ENCODE data around the gene PTPN23. TPM values are rescaled to one million over a fixed set of nuclear protein-coding genes. Genes with fewer than 3 reads are reported as not detected.

The PTPN23 gene
- total RNA-seq, 1 donor, result 30.0 TPM

DNA sequence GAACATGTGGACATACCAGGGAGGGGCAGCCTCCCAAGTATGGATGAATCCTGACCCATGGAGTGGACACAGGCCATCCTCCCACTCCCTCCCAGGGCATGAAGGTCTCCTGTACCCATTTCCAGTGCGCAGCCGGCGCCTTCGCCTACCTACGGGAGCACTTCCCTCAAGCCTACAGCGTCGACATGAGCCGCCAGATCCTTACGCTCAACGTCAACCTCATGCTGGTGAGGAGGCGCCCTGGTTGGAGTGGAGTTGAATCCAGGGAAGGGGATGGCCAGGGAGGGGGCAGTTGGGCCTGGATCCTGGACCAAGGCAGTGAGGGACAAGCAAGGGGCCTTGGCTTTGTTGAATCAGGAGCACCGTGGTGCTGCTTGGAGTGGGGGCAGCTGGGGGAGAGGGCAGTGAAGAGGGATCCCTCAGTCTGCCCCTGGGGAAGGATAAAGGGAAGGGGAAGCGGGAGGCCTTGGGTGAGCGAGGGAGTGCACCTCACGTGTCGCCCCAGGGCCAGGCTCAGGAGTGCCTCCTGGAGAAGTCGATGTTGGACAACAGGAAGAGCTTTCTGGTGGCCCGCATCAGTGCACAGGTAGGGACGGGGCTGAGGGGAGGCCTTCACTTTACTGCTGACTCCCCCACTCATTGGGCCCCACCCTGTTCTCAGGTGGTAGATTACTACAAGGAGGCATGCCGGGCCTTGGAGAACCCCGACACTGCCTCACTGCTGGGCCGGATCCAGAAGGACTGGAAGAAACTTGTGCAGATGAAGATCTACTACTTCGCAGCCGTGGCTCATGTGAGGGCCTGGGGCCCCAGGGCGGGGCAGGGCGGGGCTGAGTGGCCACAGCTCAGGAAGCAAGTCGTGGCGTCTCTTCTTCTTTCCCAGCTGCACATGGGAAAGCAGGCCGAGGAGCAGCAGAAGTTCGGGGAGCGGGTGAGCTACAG is 25.3 kb downstream of the PTPN23 start:
- no peak overlapping the region for H2AFZ ChIP-seq (ENCODE audit: low read length)

GRCh38 chr3:47406762-47407149 is 25.9 kb downstream of the PTPN23 start:
- H3K36me3 ChIP-seq (ENCODE audit: insufficient read depth, low read length), result peaks cover 28% of the 10 kb centered on the region
- H3K27me3 ChIP-seq (ENCODE audit: insufficient read depth, low read length), result no peaks in the 10 kb centered on the region
- H3K4me1 ChIP-seq (ENCODE audit: insufficient read depth, low read length), result peaks cover 15% of the 10 kb centered on the region
- DNase-seq (ENCODE audit: insufficient read length, low spot score, missing footprints), result no peak
- H3K27ac ChIP-seq (ENCODE audit: low read depth, low read length), result no peak overlapping the region
- H4K20me1 ChIP-seq (ENCODE audit: insufficient read depth, low read length), result peaks cover 16% of the 10 kb centered on the region
- H3K9me3 ChIP-seq (ENCODE audit: low read depth, low read length), result no peaks in the 10 kb centered on the region
- TF ChIP-seq CTCF (IDR thresholded peaks at IDR 0.05; ENCODE audit: extremely low read depth, low read depth, low read length), result no peak
- H2AFZ ChIP-seq (ENCODE audit: low read length), result no peak overlapping the region
- no peak overlapping the region for H3K4me3 ChIP-seq (ENCODE audit: insufficient read depth, low read length)
- no peak overlapping the region for H3K4me2 ChIP-seq (ENCODE audit: insufficient read depth, low read length)
- peaks cover 36% of the 10 kb centered on the region for H3K79me2 ChIP-seq (ENCODE audit: insufficient read depth, low read length)

More for the DNA sequence above, 25.3 kb downstream of the PTPN23 start:
- H3K9me3 ChIP-seq (ENCODE audit: low read depth, low read length), result no peaks in the 10 kb centered on the region
- H3K79me2 ChIP-seq (ENCODE audit: insufficient read depth, low read length), result peaks cover 42% of the 10 kb centered on the region
- H3K4me1 ChIP-seq (ENCODE audit: insufficient read depth, low read length), result peaks cover 15% of the 10 kb centered on the region
- DNase-seq (ENCODE audit: insufficient read length, low spot score, missing footprints), result no peak
- no peak for TF ChIP-seq CTCF (IDR thresholded peaks at IDR 0.05; ENCODE audit: extremely low read depth, low read depth, low read length)
- no peak overlapping the region for H3K27ac ChIP-seq (ENCODE audit: low read depth, low read length)
- H3K4me2 ChIP-seq (ENCODE audit: insufficient read depth, low read length), result no peak overlapping the region
- peaks cover 21% of the 10 kb centered on the region for H3K36me3 ChIP-seq (ENCODE audit: insufficient read depth, low read length)
- H3K27me3 ChIP-seq (ENCODE audit: insufficient read depth, low read length), result no peaks in the 10 kb centered on the region
- peaks cover 19% of the 10 kb centered on the region for H4K20me1 ChIP-seq (ENCODE audit: insufficient read depth, low read length)
- no peak overlapping the region for H3K4me3 ChIP-seq (ENCODE audit: insufficient read depth, low read length)

DNA sequence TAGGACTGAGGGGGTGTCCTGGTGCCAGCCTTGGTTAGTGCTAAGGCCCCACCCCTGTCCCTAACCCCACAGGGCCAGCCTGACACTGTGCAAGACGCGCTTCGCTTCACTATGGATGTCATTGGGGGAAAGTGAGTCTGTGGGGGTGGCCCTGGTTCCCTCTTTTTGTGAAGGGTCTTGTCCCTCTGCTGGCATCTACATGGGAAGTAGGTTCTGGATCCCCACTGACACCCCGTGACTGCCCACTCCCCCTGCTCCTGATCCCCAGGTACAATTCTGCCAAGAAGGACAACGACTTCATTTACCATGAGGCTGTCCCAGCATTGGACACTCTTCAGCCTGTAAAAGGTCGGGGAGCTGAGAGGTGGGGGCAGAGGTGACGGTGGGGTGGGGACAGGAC is 26.4 kb downstream of the PTPN23 start:
- Histone ChIP-seq H3K9me3 (ENCODE audit: low read depth, low read length) (no peaks in the 10 kb centered on the region), H2AFZ (ENCODE audit: low read length) (no peak overlapping the region), H3K27ac (ENCODE audit: low read depth, low read length) (no peak overlapping the region), H3K27me3 (ENCODE audit: insufficient read depth, low read length) (no peaks in the 10 kb centered on the region), H3K4me2 (ENCODE audit: insufficient read depth, low read length) (no peak overlapping the region), H3K4me1 (ENCODE audit: insufficient read depth, low read length) (peaks cover 15% of the 10 kb centered on the region), H3K36me3 (ENCODE audit: insufficient read depth, low read length) (peaks cover 32% of the 10 kb centered on the region), H3K4me3 (ENCODE audit: insufficient read depth, low read length) (no peak overlapping the region), H3K79me2 (ENCODE audit: insufficient read depth, low read length) (peaks cover 34% of the 10 kb centered on the region), H4K20me1 (ENCODE audit: insufficient read depth, low read length) (peaks cover 18% of the 10 kb centered on the region)
- no peak for TF ChIP-seq CTCF (IDR thresholded peaks at IDR 0.05; ENCODE audit: extremely low read depth, low read depth, low read length)
- DNase-seq (ENCODE audit: insufficient read length, low spot score, missing footprints), result peak; percentile 68

Measured in osteoblast (primary cell).